Measurements from ENCODE around the gene PLA2G15.

The PLA2G15 gene

DNA sequence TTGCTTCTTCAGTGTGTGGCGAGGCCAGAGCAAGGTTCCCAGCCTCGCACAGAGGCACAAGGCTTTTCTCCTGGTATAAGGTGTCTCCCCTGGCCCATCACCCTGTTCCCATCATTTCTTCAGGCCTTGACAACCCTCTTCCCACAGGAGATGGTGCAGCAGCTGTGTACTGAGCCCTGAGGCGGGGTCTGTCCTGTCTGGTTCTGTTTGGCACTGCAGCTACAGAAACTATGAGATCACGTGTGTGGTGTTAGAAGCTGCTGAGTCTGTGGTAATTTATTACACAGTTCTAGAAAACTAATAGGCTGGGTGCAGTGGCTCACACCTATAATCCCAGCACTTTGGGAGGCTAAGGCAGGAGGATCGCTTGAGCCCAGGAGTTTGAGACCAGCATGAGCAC, 7.2 kb downstream of the PLA2G15 start:
- TF ChIP-seq GATA3 (IDR thresholded peaks at IDR 0.05; ENCODE audit: low read depth, low read length), result no peak
- TF ChIP-seq GATA2 (IDR thresholded peaks at IDR 0.05; ENCODE audit: low read depth, low read length), result no peak

DNA sequence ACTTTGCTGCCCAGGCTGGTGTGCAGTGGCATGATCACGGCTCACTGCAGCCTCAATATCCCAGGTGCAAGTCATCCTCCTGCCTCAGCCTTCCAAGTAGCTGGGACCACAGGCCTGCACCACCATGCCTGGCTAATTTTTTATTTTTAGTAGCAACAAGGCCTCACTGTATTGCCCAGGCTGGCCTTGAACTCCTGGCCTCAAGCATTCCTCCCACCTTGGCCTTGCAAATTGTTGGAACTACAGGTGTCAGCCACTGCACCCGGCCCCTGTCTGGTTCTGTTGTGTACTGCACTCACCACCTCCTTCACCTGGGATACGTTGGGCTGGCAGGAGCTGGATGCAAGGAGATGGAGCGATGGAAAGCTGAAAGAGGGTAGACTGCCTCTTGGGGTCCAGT, 8.5 kb downstream of the PLA2G15 start:
- no peak for TF ChIP-seq GATA2 (IDR thresholded peaks at IDR 0.05; ENCODE audit: low read depth, low read length)
- TF ChIP-seq GATA3 (IDR thresholded peaks at IDR 0.05; ENCODE audit: low read depth, low read length), result no peak

DNA sequence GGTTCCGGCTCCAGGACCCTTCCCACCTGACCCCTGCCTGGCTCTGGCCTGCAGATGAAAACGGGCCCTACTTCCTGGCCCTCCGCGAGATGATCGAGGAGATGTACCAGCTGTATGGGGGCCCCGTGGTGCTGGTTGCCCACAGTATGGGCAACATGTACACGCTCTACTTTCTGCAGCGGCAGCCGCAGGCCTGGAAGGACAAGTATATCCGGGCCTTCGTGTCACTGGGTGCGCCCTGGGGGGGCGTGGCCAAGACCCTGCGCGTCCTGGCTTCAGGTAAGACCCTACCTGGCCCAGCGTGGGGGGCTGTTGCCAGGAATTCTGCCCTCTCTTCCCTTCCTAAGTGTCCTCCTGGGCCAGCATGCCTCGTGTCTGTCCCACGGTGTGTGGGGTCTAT, 10.5 kb downstream of the PLA2G15 start:
- TF ChIP-seq GATA3 (IDR thresholded peaks at IDR 0.05; ENCODE audit: low read depth, low read length) (no peak), GATA2 (IDR thresholded peaks at IDR 0.05; ENCODE audit: low read depth, low read length) (no peak)

- TF ChIP-seq GATA2 (IDR thresholded peaks at IDR 0.05; ENCODE audit: low read depth, low read length) (no peak), GATA3 (IDR thresholded peaks at IDR 0.05; ENCODE audit: low read depth, low read length) (no peak)
Measured at GRCh38 chr16:68257251-68257905, 12.2 kb downstream of the PLA2G15 start.

- TF ChIP-seq GATA3 (IDR thresholded peaks at IDR 0.05; ENCODE audit: low read depth, low read length) (no peak), GATA2 (IDR thresholded peaks at IDR 0.05; ENCODE audit: low read depth, low read length) (no peak)
Measured at GRCh38 chr16:68257906-68258800, 13.0 kb downstream of the PLA2G15 start.

GRCh38 chr16:68259007-68259825, 14.0 kb downstream of the PLA2G15 start:
- no peak for TF ChIP-seq GATA3 (IDR thresholded peaks at IDR 0.05; ENCODE audit: low read depth, low read length)
- TF ChIP-seq GATA2 (IDR thresholded peaks at IDR 0.05; ENCODE audit: low read depth, low read length), result no peak

DNA sequence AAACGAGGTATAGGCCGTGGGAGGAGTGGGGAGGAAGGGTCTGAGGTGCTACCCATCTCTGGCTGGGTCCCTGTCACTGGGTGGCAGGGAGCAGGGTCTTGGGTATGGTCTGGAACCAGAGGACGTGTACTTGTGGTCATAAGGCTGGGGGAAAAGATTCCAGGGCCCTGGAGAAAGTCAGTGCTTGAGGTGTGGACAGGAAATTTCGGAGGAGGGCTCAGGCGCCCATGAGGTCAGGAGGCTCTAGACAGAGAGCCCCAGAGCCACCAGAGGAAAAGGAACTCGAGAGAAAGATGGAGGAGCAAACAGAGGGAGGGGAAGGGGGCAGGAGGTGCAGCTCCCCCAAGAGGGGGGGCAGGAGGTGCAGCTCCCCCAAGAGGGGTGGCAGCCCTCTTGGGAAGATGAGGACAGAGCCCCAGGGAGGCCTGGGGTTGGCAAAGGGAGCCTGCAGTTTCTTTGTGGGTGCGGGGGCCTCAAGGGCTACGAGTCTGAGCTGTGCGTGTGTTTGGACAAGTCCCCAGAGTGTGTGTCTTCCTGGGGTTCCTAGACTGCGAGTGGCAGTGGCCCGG, 18.5 kb downstream of the PLA2G15 start:
- TF ChIP-seq GATA2 (IDR thresholded peaks at IDR 0.05; ENCODE audit: low read depth, low read length) (no peak), GATA3 (IDR thresholded peaks at IDR 0.05; ENCODE audit: low read depth, low read length) (no peak)

DNA sequence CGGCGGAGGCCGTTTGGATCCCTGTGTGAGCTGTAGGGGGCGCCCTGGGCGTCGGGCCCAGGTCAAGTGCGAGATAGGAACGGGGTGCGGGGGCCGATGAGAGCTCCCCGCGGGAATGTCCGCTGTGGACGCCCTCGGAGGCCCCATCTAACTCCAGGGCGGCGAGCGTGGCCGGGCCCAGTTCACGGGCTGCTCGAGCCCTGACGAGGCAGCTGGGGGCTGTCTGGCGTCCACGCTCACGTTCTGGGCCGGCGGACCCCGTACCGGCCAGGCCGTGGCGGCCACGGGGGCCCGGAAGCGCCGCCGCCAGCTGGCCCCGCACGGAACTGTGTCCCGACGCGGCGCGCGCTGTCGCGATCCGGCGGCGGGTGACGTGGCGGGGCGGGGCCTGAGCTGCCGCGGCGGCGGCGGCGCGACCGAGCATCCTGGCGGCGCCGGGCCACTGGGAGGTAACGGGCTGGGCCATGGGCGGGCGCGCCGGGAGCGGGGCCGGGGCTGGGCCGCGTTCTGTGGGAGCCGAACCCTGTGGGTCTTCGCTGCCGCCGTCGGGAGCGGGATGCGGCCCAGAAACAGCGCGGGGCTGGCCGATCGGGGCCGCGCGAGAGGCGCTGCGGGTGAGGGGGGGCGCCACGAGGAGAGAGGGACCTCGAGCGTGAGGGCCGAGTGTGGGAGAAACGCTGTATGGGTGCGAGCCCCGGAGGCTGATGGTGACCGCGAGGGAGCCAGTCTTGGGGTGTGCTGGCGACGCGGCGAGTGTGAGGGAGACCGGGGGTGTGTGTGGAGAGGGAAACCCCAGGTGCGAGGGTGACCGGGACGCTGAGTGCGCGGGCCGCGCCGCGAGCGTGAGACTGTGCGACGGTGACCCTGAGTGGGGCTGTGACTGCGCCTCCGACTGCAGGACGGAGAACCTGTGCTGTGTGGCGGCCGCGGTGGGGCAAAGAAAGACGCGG, 19.2 kb downstream of the PLA2G15 start, which contains the start of gene SLC7A6:
SLC7A6 (plus strand) TSS at position 399 of the 950 bp plus-strand sequence. CDS start 10,201 bp downstream, outside the sequence.
- TF ChIP-seq GATA2 (IDR thresholded peaks at IDR 0.05; ENCODE audit: low read depth, low read length) (no peak), GATA3 (IDR thresholded peaks at IDR 0.05; ENCODE audit: low read depth, low read length) (no peak)

GRCh38 chr16:68265078-68265920, 20.1 kb downstream of the PLA2G15 start:
- no peak for TF ChIP-seq GATA3 (IDR thresholded peaks at IDR 0.05; ENCODE audit: low read depth, low read length)
- TF ChIP-seq GATA2 (IDR thresholded peaks at IDR 0.05; ENCODE audit: low read depth, low read length), result no peak

DNA sequence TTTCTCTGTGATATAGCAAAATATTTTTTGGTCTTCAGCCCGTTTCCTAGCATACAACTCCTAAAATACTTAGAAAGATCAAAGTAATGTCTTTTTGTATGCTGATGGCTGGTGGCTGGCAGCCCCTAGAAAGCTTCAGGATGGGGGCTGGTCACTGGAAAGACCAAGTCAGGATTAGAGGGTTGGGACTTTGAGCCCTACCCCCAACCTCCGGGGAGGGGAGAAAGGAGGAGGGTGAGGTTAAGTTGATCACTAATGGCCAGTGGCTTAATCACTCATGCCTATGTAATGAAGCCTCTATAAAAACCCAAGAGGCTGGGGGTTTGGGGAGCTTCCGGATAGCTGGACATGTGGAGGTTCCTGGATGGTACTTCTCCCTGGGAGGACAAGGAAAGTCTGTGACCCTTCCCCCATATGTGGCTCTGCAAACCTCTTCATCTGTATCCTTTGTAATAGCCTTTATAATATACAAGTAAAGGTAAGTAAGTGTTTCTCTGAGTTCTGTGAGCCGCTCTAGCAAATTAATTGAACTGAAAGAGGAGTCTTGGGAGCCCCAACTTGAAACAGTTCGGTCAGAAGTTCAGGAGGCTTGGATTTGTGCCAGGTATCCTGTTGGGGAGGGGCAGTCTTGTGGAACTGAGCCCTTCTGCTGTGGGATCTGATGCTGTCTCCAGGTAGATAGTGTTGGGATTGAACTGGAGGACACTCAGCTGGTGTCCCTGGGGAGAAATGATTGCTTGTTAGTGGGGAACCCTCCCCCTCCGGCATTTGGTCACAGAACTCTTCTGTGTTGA, 22.6 kb downstream of the PLA2G15 start:
- TF ChIP-seq GATA2 (IDR thresholded peaks at IDR 0.05; ENCODE audit: low read depth, low read length) (no peak), GATA3 (IDR thresholded peaks at IDR 0.05; ENCODE audit: low read depth, low read length) (no peak)

GRCh38 chr16:68269793-68270192, 24.6 kb downstream of the PLA2G15 start:
- no peak for TF ChIP-seq GATA3 (IDR thresholded peaks at IDR 0.05; ENCODE audit: low read depth, low read length)
- TF ChIP-seq GATA2 (IDR thresholded peaks at IDR 0.05; ENCODE audit: low read depth, low read length), result no peak
